HG03520 (cell line): ENCODE results near the gene DGKI.
"Not testable (repeated sequence)": the region's sequence is repeated elsewhere in the genome, so short reads cannot be mapped to it uniquely, and the experiment has no call there.

Experiments used
- ATAC-seq: cut with Tn5 transposase; IDR thresholded peaks from one replicate; pipeline ENCODE4 v1.9.1; 2021; ENCODE audit warnings: mild to moderate bottlenecking, moderate library complexity; ENCODE audit not compliant: unreplicated experiment

Gene DGKI

GRCh38 chr7:137747359-137748031 is 99.3 kb downstream of the DGKI start:
- no peak for ATAC-seq

- no peak for ATAC-seq
Observed at GRCh38 chr7:137743021-137743420, 103.8 kb downstream of the DGKI start.

GRCh38 chr7:137742051-137742450 is 104.7 kb downstream of the DGKI start:
- ATAC-seq, result no peak

- no peak for ATAC-seq
Observed at GRCh38 chr7:137741443-137741842, 105.3 kb downstream of the DGKI start.

GRCh38 chr7:137734221-137734620 is 112.6 kb downstream of the DGKI start:
- ATAC-seq, result no peak

GRCh38 chr7:137732168-137732567 is 114.6 kb downstream of the DGKI start:
- ATAC-seq, result no peak

GRCh38 chr7:137731436-137731835 is 115.3 kb downstream of the DGKI start:
- no peak for ATAC-seq

GRCh38 chr7:137728426-137728825 is 118.3 kb downstream of the DGKI start:
- ATAC-seq, result no peak

- ATAC-seq, result no peak
Observed at GRCh38 chr7:137727413-137727812, 119.4 kb downstream of the DGKI start.

- ATAC-seq, result no peak
Observed at GRCh38 chr7:137718355-137718754, 128.4 kb downstream of the DGKI start.

GRCh38 chr7:137717811-137718271 is 128.9 kb downstream of the DGKI start:
- ATAC-seq, result no peak

- no peak for ATAC-seq
Observed at GRCh38 chr7:137717045-137717444, 129.7 kb downstream of the DGKI start.

GRCh38 chr7:137716061-137716460 is 130.7 kb downstream of the DGKI start:
- ATAC-seq, result no peak

GRCh38 chr7:137715533-137715932 is 131.2 kb downstream of the DGKI start:
- no peak for ATAC-seq

- no peak for ATAC-seq
Observed at GRCh38 chr7:137715121-137715520, 131.7 kb downstream of the DGKI start.

- ATAC-seq, result not testable (repeated sequence)
Observed at GRCh38 chr7:137706330-137706729, 140.4 kb downstream of the DGKI start.

- no peak for ATAC-seq
Observed at GRCh38 chr7:137704723-137705122, 142.1 kb downstream of the DGKI start.

GRCh38 chr7:137703291-137704010 is 143.3 kb downstream of the DGKI start:
- no peak for ATAC-seq

GRCh38 chr7:137696988-137697387 is 149.8 kb downstream of the DGKI start:
- ATAC-seq, result no peak

- no peak for ATAC-seq
Observed at GRCh38 chr7:137696376-137696775, 150.4 kb downstream of the DGKI start.

- no peak for ATAC-seq
Observed at GRCh38 chr7:137695942-137696341, 150.8 kb downstream of the DGKI start.

- no peak for ATAC-seq
Observed at GRCh38 chr7:137695494-137695893, 151.3 kb downstream of the DGKI start.
